Loucy (cell line): ENCODE results near the gene ADARB1.
A peak's percentile ranks its signal among the peaks of the same experiment; 100 is the strongest.

Experiments used
- H2AFZ ChIP-seq: fragments of 200-600 bp; sonication (generic); 2 replicates; pipeline ENCODE4 v1.6.0; 2016; ENCODE audit warnings: antibody characterized with exemption, mild to moderate bottlenecking, low read length, moderate library complexity
- H3F3A ChIP-seq: fragments of 200-600 bp; 2 replicates; pipeline ENCODE4 v1.6.0; 2016; ENCODE audit warnings: antibody characterized with exemption, low read depth, mild to moderate bottlenecking
- H3K27me3 ChIP-seq: fragments of 200-600 bp; sonication (generic); 2 replicates; pipeline ENCODE4 v1.6.1; 2014; ENCODE audit warnings: low read length, mild to moderate bottlenecking; ENCODE audit not compliant: insufficient read depth, poor library complexity, severe bottlenecking
- H3K36me3 ChIP-seq: fragments of 200-600 bp; sonication (generic); 2 replicates; pipeline ENCODE4 v1.6.1; 2016; ENCODE audit warnings: low read length; ENCODE audit not compliant: insufficient read depth
- H3K4me1 ChIP-seq: fragments of 200-600 bp; sonication (generic); 2 replicates; pipeline ENCODE4 v1.5.1; 2014; ENCODE audit warnings: low read length, mild to moderate bottlenecking; ENCODE audit not compliant: insufficient read depth, poor library complexity, severe bottlenecking
- H3K4me2 ChIP-seq: fragments of 200-600 bp; sonication (generic); 2 replicates; pipeline ENCODE4 v1.6.0; 2014; ENCODE audit warnings: antibody characterized with exemption, low read length, low read depth, mild to moderate bottlenecking; ENCODE audit not compliant: poor library complexity, severe bottlenecking
- H3K4me3 ChIP-seq: fragments of 200-600 bp; sonication (generic); 2 replicates; pipeline ENCODE4 v1.5.1; 2014; ENCODE audit warnings: low read length, mild to moderate bottlenecking, mixed read lengths; ENCODE audit not compliant: poor library complexity, severe bottlenecking
- H3K79me2 ChIP-seq: fragments of 200-600 bp; sonication (generic); 2 replicates; pipeline ENCODE4 v1.6.1; 2014; ENCODE audit warnings: low read length; ENCODE audit not compliant: insufficient read depth
- H3K9ac ChIP-seq: fragments of 200-600 bp; sonication (generic); 2 replicates; pipeline ENCODE4 v1.6.0; 2014; ENCODE audit warnings: mild to moderate bottlenecking, low read depth, low read length, moderate library complexity; ENCODE audit not compliant: poor library complexity, severe bottlenecking
- H3K9me2 ChIP-seq: fragments of 200-600 bp; sonication (generic); replicated peaks from 2 replicates; pipeline ENCODE4 v1.6.1; 2016; ENCODE audit warnings: low read depth, low read length, mixed read lengths
- H3K9me3 ChIP-seq: fragments of 200-600 bp; sonication (generic); 2 replicates; pipeline ENCODE4 v1.6.1; 2014; ENCODE audit warnings: mild to moderate bottlenecking, antibody characterized with exemption, low read length, low read depth; ENCODE audit not compliant: insufficient read depth
- H4K20me1 ChIP-seq: fragments of 200-600 bp; sonication (generic); 2 replicates; pipeline ENCODE4 v1.6.0; 2014; ENCODE audit warnings: antibody characterized with exemption, low read length, mild to moderate bottlenecking; ENCODE audit not compliant: insufficient read depth, poor library complexity, severe bottlenecking
- EZH2phosphoT487 ChIP-seq: fragments of 200-600 bp; IDR thresholded peaks from 2 replicates; pipeline ENCODE4 v1.6.1; 2018; ENCODE audit warnings: antibody characterized with exemption, mild to moderate bottlenecking, moderate library complexity, borderline replicate concordance
- TF ChIP-seq, protein P1 (sequence below): fragments of 200-600 bp; sonication (generic); conservative IDR thresholded peaks from 2 replicates; pipeline ENCODE4 v1.5.1; 2014; ENCODE audit warnings: mild to moderate bottlenecking, antibody characterized with exemption, low read length

ADARB1 gene

DNA sequence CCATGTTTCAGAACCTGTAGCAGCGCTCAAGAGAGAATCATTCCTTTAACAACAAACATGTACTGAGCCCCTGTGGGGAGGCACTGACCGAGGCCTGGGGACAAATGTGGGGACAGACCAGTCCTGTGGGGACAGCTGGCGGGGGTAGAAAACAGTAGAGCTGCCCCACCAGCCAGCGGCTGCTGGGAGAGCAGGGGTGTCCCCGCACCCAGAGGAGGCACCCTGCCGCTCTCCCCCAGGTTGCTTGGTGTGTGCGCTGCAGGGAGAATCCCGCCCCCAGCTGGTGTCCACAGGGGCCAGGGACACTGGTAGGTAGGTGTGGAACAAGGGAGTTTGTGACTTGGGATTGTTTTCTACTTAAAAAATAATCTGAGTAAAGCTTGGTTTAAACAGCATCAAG lies 62.1 kb downstream of the ADARB1 start:
- H4K20me1 ChIP-seq, result no peaks in the 10 kb centered on the region
- H3F3A ChIP-seq, result no peaks in the 10 kb centered on the region
- H3K9ac ChIP-seq, result no peak overlapping the region
- H3K9me2 ChIP-seq, result no peaks in the 10 kb centered on the region
- H3K9me3 ChIP-seq, result no peaks in the 10 kb centered on the region
- no peak for TF ChIP-seq EZH2phosphoT487
- TF ChIP-seq, protein P1, sequence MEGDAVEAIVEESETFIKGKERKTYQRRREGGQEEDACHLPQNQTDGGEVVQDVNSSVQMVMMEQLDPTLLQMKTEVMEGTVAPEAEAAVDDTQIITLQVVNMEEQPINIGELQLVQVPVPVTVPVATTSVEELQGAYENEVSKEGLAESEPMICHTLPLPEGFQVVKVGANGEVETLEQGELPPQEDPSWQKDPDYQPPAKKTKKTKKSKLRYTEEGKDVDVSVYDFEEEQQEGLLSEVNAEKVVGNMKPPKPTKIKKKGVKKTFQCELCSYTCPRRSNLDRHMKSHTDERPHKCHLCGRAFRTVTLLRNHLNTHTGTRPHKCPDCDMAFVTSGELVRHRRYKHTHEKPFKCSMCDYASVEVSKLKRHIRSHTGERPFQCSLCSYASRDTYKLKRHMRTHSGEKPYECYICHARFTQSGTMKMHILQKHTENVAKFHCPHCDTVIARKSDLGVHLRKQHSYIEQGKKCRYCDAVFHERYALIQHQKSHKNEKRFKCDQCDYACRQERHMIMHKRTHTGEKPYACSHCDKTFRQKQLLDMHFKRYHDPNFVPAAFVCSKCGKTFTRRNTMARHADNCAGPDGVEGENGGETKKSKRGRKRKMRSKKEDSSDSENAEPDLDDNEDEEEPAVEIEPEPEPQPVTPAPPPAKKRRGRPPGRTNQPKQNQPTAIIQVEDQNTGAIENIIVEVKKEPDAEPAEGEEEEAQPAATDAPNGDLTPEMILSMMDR, result no peak
- no peak overlapping the region for H3K4me2 ChIP-seq
- no peaks in the 10 kb centered on the region for H3K27me3 ChIP-seq
- no peaks in the 10 kb centered on the region for H3K4me1 ChIP-seq
- no peaks in the 10 kb centered on the region for H3K79me2 ChIP-seq
- no peaks in the 10 kb centered on the region; the same call in 1 of the 2 replicates for H3K36me3 ChIP-seq
- H3K4me3 ChIP-seq, result no peak overlapping the region
- no peak overlapping the region for H2AFZ ChIP-seq

DNA sequence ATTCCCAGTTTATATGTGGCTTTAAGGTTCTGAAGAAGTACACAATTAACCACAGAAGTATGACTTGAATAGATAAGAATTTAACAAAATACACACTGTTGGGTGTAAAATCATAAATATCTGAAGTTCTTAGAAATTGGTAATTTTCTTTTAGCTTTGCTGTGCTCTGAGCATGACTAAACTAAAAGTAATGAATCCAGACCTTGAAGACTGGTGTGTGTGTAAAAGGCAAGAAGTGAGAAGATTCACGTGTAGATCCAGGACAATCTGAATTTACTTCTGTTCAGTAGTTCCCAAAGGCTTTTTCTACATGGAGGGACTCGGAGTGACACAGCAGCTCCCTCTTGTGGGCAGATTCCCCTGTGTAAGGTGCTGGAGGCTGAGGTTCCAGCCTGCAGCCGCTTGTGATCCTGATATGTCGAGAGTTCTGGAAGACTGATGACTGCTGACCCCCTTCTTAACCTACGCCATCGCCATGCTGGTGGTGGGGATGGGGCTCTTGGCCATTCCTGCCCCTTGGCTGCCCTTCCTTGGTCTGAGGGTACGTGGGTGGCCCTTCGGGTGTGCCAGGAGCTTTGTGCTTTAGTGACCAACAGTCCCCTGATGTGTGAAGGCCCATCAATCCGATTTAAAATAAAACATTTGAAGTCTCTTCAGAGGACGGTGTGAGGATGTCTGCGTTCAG lies 62.7 kb downstream of the ADARB1 start:
- H3K4me2 ChIP-seq, result no peak overlapping the region
- H3K9ac ChIP-seq, result no peak overlapping the region
- no peak overlapping the region for H2AFZ ChIP-seq
- H3K4me3 ChIP-seq, result no peak overlapping the region
- H3K36me3 ChIP-seq, result no peaks in the 10 kb centered on the region; the same call in 1 of the 2 replicates
- no peaks in the 10 kb centered on the region for H3K79me2 ChIP-seq
- no peaks in the 10 kb centered on the region for H3K4me1 ChIP-seq
- no peaks in the 10 kb centered on the region for H3K27me3 ChIP-seq
- no peaks in the 10 kb centered on the region for H3F3A ChIP-seq
- H3K9me2 ChIP-seq, result no peaks in the 10 kb centered on the region
- no peaks in the 10 kb centered on the region for H3K9me3 ChIP-seq
- H4K20me1 ChIP-seq, result no peaks in the 10 kb centered on the region
- TF ChIP-seq, protein P1, result peak; percentile 90
- TF ChIP-seq EZH2phosphoT487, result no peak

DNA sequence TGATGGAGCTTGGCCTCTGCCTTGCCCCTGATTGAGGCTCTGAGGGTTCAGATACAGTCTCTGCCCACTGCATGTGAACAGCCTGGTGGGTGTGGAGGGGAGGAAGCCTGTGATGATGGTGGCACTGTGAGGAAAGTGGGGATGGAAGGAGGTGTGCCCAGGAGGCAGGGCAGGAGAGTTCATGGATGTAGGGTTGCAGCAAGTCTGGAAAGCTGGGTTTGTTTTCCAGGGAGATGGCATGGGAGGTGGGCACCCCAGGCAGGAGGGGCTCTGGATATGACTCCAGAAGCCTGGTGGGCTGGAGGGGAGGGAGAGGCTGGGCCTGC lies 63.2 kb downstream of the ADARB1 start:
- Histone ChIP-seq H3K4me2 (no peak overlapping the region), H3K4me1 (no peaks in the 10 kb centered on the region), H4K20me1 (no peaks in the 10 kb centered on the region), H3K9me2 (no peaks in the 10 kb centered on the region), H3K79me2 (no peaks in the 10 kb centered on the region), H2AFZ (no peak overlapping the region), H3K9ac (no peak overlapping the region), H3K9me3 (no peaks in the 10 kb centered on the region), H3F3A (no peaks in the 10 kb centered on the region), H3K36me3 (no peaks in the 10 kb centered on the region; the same call in 1 of the 2 replicates), H3K4me3 (no peak overlapping the region), H3K27me3 (no peaks in the 10 kb centered on the region)
- TF ChIP-seq, protein P1, result no peak
- no peak for TF ChIP-seq EZH2phosphoT487
